Ishikawa (cell line): Measurements from ENCODE around the gene EPAS1.

Source experiments
- CEBPB ChIP-seq: IDR thresholded peaks from 2 replicates; pipeline ENCODE4 v1.6.1; 2012
- CREB1 ChIP-seq: IDR thresholded peaks from 2 replicates; pipeline ENCODE4 v1.6.1; 2012; ENCODE audit warnings: low read depth
- EGR1 ChIP-seq: IDR thresholded peaks from 2 replicates; pipeline ENCODE4 v1.6.1; 2012
- EP300 ChIP-seq: IDR thresholded peaks from 2 replicates; pipeline ENCODE4 v1.6.1; 2012; ENCODE audit warnings: borderline replicate concordance
- FOXM1 ChIP-seq: IDR thresholded peaks from 2 replicates; pipeline ENCODE4 v1.6.1; 2012; ENCODE audit warnings: low read depth, borderline replicate concordance
- MAX ChIP-seq: IDR thresholded peaks from 2 replicates; pipeline ENCODE4 v1.6.1; 2012
- NFIC ChIP-seq: IDR thresholded peaks from 2 replicates; pipeline ENCODE4 v1.6.1; 2012
- RAD21 ChIP-seq: IDR thresholded peaks from 2 replicates; pipeline ENCODE4 v1.6.1; 2012; ENCODE audit warnings: low read depth
- REST ChIP-seq: IDR thresholded peaks from 2 replicates; pipeline ENCODE4 v1.6.1; 2012; ENCODE audit warnings: low read depth, mild to moderate bottlenecking
- TAF1 ChIP-seq: IDR thresholded peaks from 2 replicates; pipeline ENCODE4 v1.6.1; 2012; ENCODE audit warnings: low read depth, mild to moderate bottlenecking
- TCF12 ChIP-seq: IDR thresholded peaks from 2 replicates; pipeline ENCODE4 v1.6.1; 2012; ENCODE audit warnings: low read depth
- TEAD4 ChIP-seq: IDR thresholded peaks from 2 replicates; pipeline ENCODE4 v1.6.1; 2012
- USF1 ChIP-seq: IDR thresholded peaks from 2 replicates; pipeline ENCODE4 v1.6.1; 2012
- YY1 ChIP-seq: IDR thresholded peaks from 2 replicates; pipeline ENCODE4 v1.6.1; 2012; ENCODE audit warnings: low read depth
- ZBTB7A ChIP-seq: IDR thresholded peaks from 2 replicates; pipeline ENCODE4 v1.6.1; 2012; ENCODE audit warnings: low read depth

EPAS1 gene

GRCh38 chr2:46404181-46404759 lies 107.1 kb downstream of the EPAS1 start:
- no peak for TF ChIP-seq CEBPB
- TF ChIP-seq YY1, result no peak
- no peak for TF ChIP-seq FOXM1
- no peak for TF ChIP-seq USF1

GRCh38 chr2:46407852-46408455 lies 110.7 kb downstream of the EPAS1 start:
- no peak for TF ChIP-seq FOXM1
- TF ChIP-seq TEAD4, result no peak
- no peak for TF ChIP-seq ZBTB7A
- no peak for TF ChIP-seq NFIC
- TF ChIP-seq REST, result no peak
- TF ChIP-seq MAX, result no peak
- TF ChIP-seq TAF1, result no peak
- no peak for TF ChIP-seq USF1
- TF ChIP-seq EP300, result no peak
- no peak for TF ChIP-seq CREB1
- TF ChIP-seq CEBPB, result no peak
- no peak for TF ChIP-seq YY1
- no peak for TF ChIP-seq TCF12
- no peak for TF ChIP-seq EGR1
- no peak for TF ChIP-seq RAD21

GRCh38 chr2:46409756-46410155 lies 112.5 kb downstream of the EPAS1 start:
- TF ChIP-seq NFIC, result no peak
- no peak for TF ChIP-seq YY1
- TF ChIP-seq FOXM1, result no peak
- no peak for TF ChIP-seq REST
- TF ChIP-seq EP300, result no peak
- TF ChIP-seq RAD21, result no peak
- TF ChIP-seq EGR1, result no peak
- no peak for TF ChIP-seq MAX
- no peak for TF ChIP-seq TAF1
- TF ChIP-seq ZBTB7A, result no peak
- TF ChIP-seq CEBPB, result no peak

GRCh38 chr2:46410273-46411244 lies 113.4 kb downstream of the EPAS1 start:
- TF ChIP-seq EGR1 (no peak), EP300 (no peak), CREB1 (no peak), TCF12 (no peak), USF1 (no peak), TEAD4 (no peak), REST (no peak), ZBTB7A (no peak), CEBPB (no peak), FOXM1 (no peak), MAX (no peak), RAD21 (no peak), YY1 (no peak), TAF1 (no peak)
